Measurements from ENCODE around the gene E2F4. TPM values are rescaled to one million over a fixed set of nuclear protein-coding genes. Genes with fewer than 3 reads are reported as not detected.

Gene E2F4
- total RNA-seq, 1 experiment from 2014 or later = 81.0 TPM

- H3K9me3 Mint-ChIP-seq (ENCODE audit: unreplicated experiment) = no peaks in the 10 kb centered on the region
- peak overlapping the region; percentile 75 for H3K27ac Mint-ChIP-seq (ENCODE audit: low read depth, unreplicated experiment)
- peak; percentile 71 for DNase-seq (ENCODE audit: unreplicated experiment)
- TF ChIP-seq CTCF (IDR thresholded peaks at IDR 0.05; ENCODE audit: unreplicated experiment) = no peak
- peaks cover 48% of the 10 kb centered on the region for H3K4me1 Mint-ChIP-seq (ENCODE audit: insufficient read depth, unreplicated experiment)
- peak overlapping the region; percentile 81 for H3K4me3 Mint-ChIP-seq (ENCODE audit: unreplicated experiment)
- H3K36me3 Mint-ChIP-seq (ENCODE audit: insufficient read depth, unreplicated experiment) = peaks cover 7% of the 10 kb centered on the region
- no TSS peak for BruUV-seq (replicated peaks)
- H3K27me3 Mint-ChIP-seq (ENCODE audit: insufficient read depth, unreplicated experiment) = peaks cover 18% of the 10 kb centered on the region
- intact Hi-C loops (cut with micrococcal nuclease) = loop anchor here (2.0 kb wide), 2 partner anchors 19 to 47 kb away; partner anchors contain the start of genes ELMO3 and TMEM208
- ChIA-PET POLR2A (interaction anchor here (0.6 to 3.7 kb wide), 17 partner anchors 10 to 349 kb away, joined by 3 to 45 read pairs (median 5); partner anchors contain the start of genes E2F4, ELMO3, EXOC3L1 and MATCAP1), CTCF (interaction anchor here (0.6 to 1.5 kb wide), 12 partner anchors 8 to 350 kb away, joined by 3 to 9 read pairs (median 4); partner anchors contain the start of genes ELMO3 and TMEM208)
Measured at GRCh38 chr16:67245674-67246080, 53.7 kb downstream of the E2F4 start.

- intact Hi-C loops (cut with micrococcal nuclease) = loop anchor here (2.0 kb wide), 2 partner anchors 19 to 47 kb away; partner anchors contain the start of genes ELMO3 and TMEM208
- H3K36me3 Mint-ChIP-seq (ENCODE audit: insufficient read depth, unreplicated experiment) = peaks cover 4% of the 10 kb centered on the region
- H3K4me1 Mint-ChIP-seq (ENCODE audit: insufficient read depth, unreplicated experiment) = peaks cover 46% of the 10 kb centered on the region
- peak overlapping the region; percentile 81 for H3K4me3 Mint-ChIP-seq (ENCODE audit: unreplicated experiment)
- POLR2A ChIA-PET = interaction anchor here (0.6 to 3.7 kb wide), 29 partner anchors 10 to 1807 kb away, joined by 3 to 45 read pairs (median 3); partner anchors contain the start of genes ATP6V0D1, CES4A, CIAO2B and E2F4
- H3K27ac Mint-ChIP-seq (ENCODE audit: low read depth, unreplicated experiment) = peak overlapping the region; percentile 75
- peaks cover 18% of the 10 kb centered on the region for H3K27me3 Mint-ChIP-seq (ENCODE audit: insufficient read depth, unreplicated experiment)
- TF ChIP-seq CTCF (IDR thresholded peaks at IDR 0.05; ENCODE audit: unreplicated experiment) = peak; percentile 40
- CTCF ChIA-PET = interaction anchor here (0.5 to 2.0 kb wide), 13 partner anchors 8 to 268 kb away, joined by 3 to 9 read pairs (median 4); partner anchors contain the start of gene TMEM208
- peak; percentile 89 for DNase-seq (ENCODE audit: unreplicated experiment)
- H3K9me3 Mint-ChIP-seq (ENCODE audit: unreplicated experiment) = no peaks in the 10 kb centered on the region
- BruUV-seq (replicated peaks) = no TSS peak
Measured at GRCh38 chr16:67246081-67246755, 54.3 kb downstream of the E2F4 start.

GRCh38 chr16:67246756-67247191, 54.8 kb downstream of the E2F4 start:
- peak overlapping the region; percentile 81 for H3K4me3 Mint-ChIP-seq (ENCODE audit: unreplicated experiment)
- no TSS peak for BruUV-seq (replicated peaks)

More at GRCh38 chr16:67246756-67247191, 54.8 kb downstream of the E2F4 start:
- no peak for DNase-seq (ENCODE audit: unreplicated experiment)
- H3K9me3 Mint-ChIP-seq (ENCODE audit: unreplicated experiment) = no peaks in the 10 kb centered on the region
- intact Hi-C loops (cut with micrococcal nuclease) = loop anchor here (2.0 kb wide), 2 partner anchors 20 to 48 kb away; partner anchors contain the start of genes ELMO3 and TMEM208
- H3K27ac Mint-ChIP-seq (ENCODE audit: low read depth, unreplicated experiment) = peak overlapping the region; percentile 78
- H3K27me3 Mint-ChIP-seq (ENCODE audit: insufficient read depth, unreplicated experiment) = peaks cover 18% of the 10 kb centered on the region
- H3K36me3 Mint-ChIP-seq (ENCODE audit: insufficient read depth, unreplicated experiment) = no peaks in the 10 kb centered on the region
- no peak for TF ChIP-seq CTCF (IDR thresholded peaks at IDR 0.05; ENCODE audit: unreplicated experiment)
- ChIA-PET CTCF (interaction anchor here (0.5 to 2.0 kb wide), 11 partner anchors 9 to 268 kb away, joined by 3 to 9 read pairs (median 5); partner anchors contain the start of gene TMEM208), POLR2A (interaction anchor here (0.6 to 3.7 kb wide), 32 partner anchors 8 to 1806 kb away, joined by 3 to 45 read pairs (median 4); partner anchors contain the start of genes ATP6V0D1, CES4A, CIAO2B and E2F4)
- peaks cover 41% of the 10 kb centered on the region for H3K4me1 Mint-ChIP-seq (ENCODE audit: insufficient read depth, unreplicated experiment)

Measured in MCF 10A (cell line).